RWPE1 (cell line): Measurements from ENCODE around the gene RBPMS2.
"Not testable (repeated sequence)": the region's sequence is repeated elsewhere in the genome, so short reads cannot be mapped to it uniquely, and the experiment has no call there.

Experiments
- CTCF ChIA-PET: fragments of 350-600 bp; sonication (Branson Sonifier 250); formaldehyde crosslinking; extraction: SDS; loops from one replicate; lab custom pipeline; 2021; lab: Yijun Ruan, JAX
- POLR2A ChIA-PET: fragments of 400-600 bp; formaldehyde crosslinking; extraction: SDS; loops from one replicate; lab custom pipeline; 2020; ENCODE audit warnings: antibody characterized with exemption; ENCODE audit not compliant: low non-redundant PET; lab: Yijun Ruan, JAX
- DNase-seq: peaks from one replicate; pipeline ENCODE4 v3.0.0; 2012; ENCODE audit warnings: low spot score
- H3K27ac ChIP-seq: fragments of 450-650 bp; 2 replicates; pipeline ENCODE4 v1.5.1; 2017
- CTCF ChIP-seq: fragments of 450-650 bp; conservative IDR thresholded peaks from 2 replicates; pipeline ENCODE4 v1.5.1; 2017; ENCODE audit warnings: low read depth, mild to moderate bottlenecking

RBPMS2 gene

GRCh38 chr15:64775551-64776401, at the start of gene RBPMS2:
TSS of gene RBPMS2 (minus strand) at chr15:64775589. CDS start at chr15:64775319, 270 bp downstream.
- DNase-seq = peak; percentile 21
- CTCF ChIA-PET = no interaction called here
- POLR2A ChIA-PET = no interaction called here
- TF ChIP-seq CTCF = no peak
- no peak within 1 kb of the TSS for H3K27ac ChIP-seq

- no peak for TF ChIP-seq CTCF
- ChIA-PET POLR2A (no interaction called here), CTCF (no interaction called here)
- peak overlapping the region; percentile 77 for H3K27ac ChIP-seq
- no peak for DNase-seq
These were observed 49.6 kb upstream of the RBPMS2 start for GRCh38 chr15:64824929-64825430.

GRCh38 chr15:64816452-64816851, 41.1 kb upstream of the RBPMS2 start:
- ChIA-PET POLR2A (no interaction called here), CTCF (no interaction called here)
- H3K27ac ChIP-seq = peak overlapping the region; percentile 30
- no peak for DNase-seq
- TF ChIP-seq CTCF = no peak

- DNase-seq, POLR2A ChIA-PET: not testable (repeated sequence)
- H3K27ac ChIP-seq = peak overlapping the region; percentile 18; the same call in 1 of the 2 replicates
- CTCF ChIA-PET = interaction anchor here (0.6 to 2.3 kb wide), 2 partner anchors 83 to 1399 kb away, joined by 5 to 8 read pairs; no protein-coding TSS in a partner anchor
These were observed 39.6 kb upstream of the RBPMS2 start for GRCh38 chr15:64814965-64815364.

- CTCF ChIA-PET = interaction anchor here (0.6 to 2.3 kb wide), 2 partner anchors 83 to 1399 kb away, joined by 5 to 8 read pairs; no protein-coding TSS in a partner anchor
- POLR2A ChIA-PET, H3K27ac ChIP-seq, DNase-seq: not testable (repeated sequence)
These were observed 38.9 kb upstream of the RBPMS2 start for GRCh38 chr15:64814283-64814682.

- no peak for TF ChIP-seq CTCF
- H3K27ac ChIP-seq = 0 out of 2 replicates have a peak overlapping the region, but pooled peaks have one; percentile 8
- ChIA-PET POLR2A (no interaction called here), CTCF (interaction anchor here (0.8 to 1.0 kb wide), 3 partner anchors 9 to 82 kb away, joined by 3 to 6 read pairs (median 4); no protein-coding TSS in a partner anchor)
- DNase-seq = no peak
These were observed 37.7 kb upstream of the RBPMS2 start for GRCh38 chr15:64813075-64813474.

- no peak for TF ChIP-seq CTCF
- no peak for DNase-seq
- ChIA-PET POLR2A (no interaction called here), CTCF (interaction anchor here (0.5 to 6.4 kb wide), 13 partner anchors 8 to 761 kb away, joined by 3 to 96 read pairs (median 4); partner anchors contain the start of gene ANKDD1A)
- H3K27ac ChIP-seq = no peak overlapping the region
These were observed 35.3 kb upstream of the RBPMS2 start for GRCh38 chr15:64810497-64811326.
